Upper lobe of left lung (tissue), 4 donors: ENCODE results near the gene ABCD1.

ENCODE experiments used
- CTCF ChIP-seq, 6 experiments: fragments of 450-650 bp in 4 of 6; fragments of 200-600 bp in 2 of 6; sonication (generic) in 2 of 6; IDR thresholded peaks; one replicate each; pipeline ENCODE4 v1.5.1; 2016 to 2019; ENCODE audit warnings: antibody characterized with exemption in 6 of 6
- EP300 ChIP-seq, 4 donors: sonication (generic); formaldehyde crosslinking; IDR thresholded peaks; one replicate each; pipeline ENCODE4 v1.5.1; 2017; ENCODE audit warnings: antibody characterized with exemption in 4 of 4, control low read depth in 2 of 4

DNA sequence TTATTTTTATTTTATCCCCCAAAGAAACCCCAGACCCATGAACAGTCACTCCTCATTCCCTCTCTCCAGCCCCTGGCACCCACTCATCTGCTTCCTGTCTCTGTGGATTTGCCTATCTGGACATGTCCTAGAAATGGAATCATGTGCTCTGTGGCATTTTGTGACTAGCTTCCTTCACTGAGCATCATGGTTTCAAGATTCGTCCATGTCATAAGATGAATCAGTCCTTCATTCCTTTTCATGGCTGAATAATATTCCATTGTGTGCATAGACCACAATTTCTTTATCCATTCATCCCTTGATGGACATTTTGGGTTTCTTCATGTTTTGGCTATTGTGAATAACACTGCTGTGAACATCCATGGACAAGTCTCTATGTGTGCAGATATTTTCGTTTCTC lies 10.2 kb downstream of the ABCD1 start:
- no peak for TF ChIP-seq CTCF (IDR thresholded peaks at IDR 0.05)
- no peak for TF ChIP-seq EP300 (IDR thresholded peaks at IDR 0.05)
